ENCODE results near the gene MSH5.
A peak's percentile ranks its signal among the peaks of the same experiment; 100 is the strongest.

Gene MSH5

GRCh38 chr6:31781244-31782125 is 41.7 kb downstream of the MSH5 start:
- no peak for DNase-seq (ENCODE audit: low spot score)
- TF ChIP-seq, protein P1, sequence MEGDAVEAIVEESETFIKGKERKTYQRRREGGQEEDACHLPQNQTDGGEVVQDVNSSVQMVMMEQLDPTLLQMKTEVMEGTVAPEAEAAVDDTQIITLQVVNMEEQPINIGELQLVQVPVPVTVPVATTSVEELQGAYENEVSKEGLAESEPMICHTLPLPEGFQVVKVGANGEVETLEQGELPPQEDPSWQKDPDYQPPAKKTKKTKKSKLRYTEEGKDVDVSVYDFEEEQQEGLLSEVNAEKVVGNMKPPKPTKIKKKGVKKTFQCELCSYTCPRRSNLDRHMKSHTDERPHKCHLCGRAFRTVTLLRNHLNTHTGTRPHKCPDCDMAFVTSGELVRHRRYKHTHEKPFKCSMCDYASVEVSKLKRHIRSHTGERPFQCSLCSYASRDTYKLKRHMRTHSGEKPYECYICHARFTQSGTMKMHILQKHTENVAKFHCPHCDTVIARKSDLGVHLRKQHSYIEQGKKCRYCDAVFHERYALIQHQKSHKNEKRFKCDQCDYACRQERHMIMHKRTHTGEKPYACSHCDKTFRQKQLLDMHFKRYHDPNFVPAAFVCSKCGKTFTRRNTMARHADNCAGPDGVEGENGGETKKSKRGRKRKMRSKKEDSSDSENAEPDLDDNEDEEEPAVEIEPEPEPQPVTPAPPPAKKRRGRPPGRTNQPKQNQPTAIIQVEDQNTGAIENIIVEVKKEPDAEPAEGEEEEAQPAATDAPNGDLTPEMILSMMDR (IDR thresholded peaks at IDR 0.05; ENCODE audit: extremely low read depth, missing control alignments), result no peak

- TF ChIP-seq, protein P1 (IDR thresholded peaks at IDR 0.05; ENCODE audit: extremely low read depth, missing control alignments), result no peak
Observed at GRCh38 chr6:31782126-31782855, 42.5 kb downstream of the MSH5 start.

GRCh38 chr6:31784098-31784925 is 44.5 kb downstream of the MSH5 start:
- DNase-seq (ENCODE audit: low spot score), result no peak
- TF ChIP-seq, protein P1 (IDR thresholded peaks at IDR 0.05; ENCODE audit: extremely low read depth, missing control alignments), result no peak

More at GRCh38 chr6:31782126-31782855, 42.5 kb downstream of the MSH5 start:
- DNase-seq (ENCODE audit: low spot score), result no peak

DNA sequence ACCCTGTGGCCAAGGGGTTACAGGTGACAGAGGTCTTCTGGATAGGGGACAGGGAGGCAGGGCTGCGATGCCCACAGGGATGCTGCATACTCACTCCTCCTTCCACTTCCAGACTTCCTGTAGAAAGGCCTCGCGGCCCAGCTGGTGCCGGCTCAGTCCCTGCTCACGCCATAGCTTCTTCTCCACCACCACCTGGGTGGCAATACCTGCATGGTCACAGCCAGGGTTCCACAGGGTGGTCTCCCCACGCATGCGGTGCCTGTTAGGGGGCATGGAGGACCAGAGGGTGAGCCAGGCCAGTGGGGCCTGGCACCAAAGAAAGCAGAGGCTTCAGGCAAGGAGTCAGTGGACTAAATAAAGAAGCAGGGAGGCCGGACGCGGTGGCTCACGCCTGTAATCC is 45.7 kb downstream of the MSH5 start:
- DNase-seq (ENCODE audit: low spot score), result no peak
- TF ChIP-seq, protein P1 (IDR thresholded peaks at IDR 0.05; ENCODE audit: extremely low read depth, missing control alignments), result no peak

- peak; percentile 70 for DNase-seq (ENCODE audit: low spot score)
- TF ChIP-seq, protein P1 (IDR thresholded peaks at IDR 0.05; ENCODE audit: extremely low read depth, missing control alignments), result peak; percentile 39
Observed at GRCh38 chr6:31791324-31792089, 51.7 kb downstream of the MSH5 start.

DNA sequence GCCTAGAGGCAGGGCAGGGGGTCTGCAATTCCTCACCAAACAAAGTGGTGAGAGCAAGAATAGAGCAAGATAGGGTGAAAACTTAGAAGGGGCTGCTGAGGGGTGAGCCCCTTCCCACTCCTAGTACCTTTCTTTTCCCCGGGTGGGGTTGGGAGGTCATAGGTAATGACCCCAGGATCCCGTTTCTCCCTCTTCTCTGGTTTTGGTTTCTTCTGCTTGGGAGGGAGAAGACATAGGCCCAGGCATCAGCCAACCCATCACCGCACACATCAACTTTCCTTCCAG is 52.2 kb downstream of the MSH5 start:
- no peak for DNase-seq (ENCODE audit: low spot score)
- TF ChIP-seq, protein P1 (IDR thresholded peaks at IDR 0.05; ENCODE audit: extremely low read depth, missing control alignments), result no peak

All from GM20000 (cell line).